ENCODE results near the gene GRM5. TPM values are rescaled to one million over a fixed set of nuclear protein-coding genes. Genes with fewer than 3 reads are reported as not detected.

Gene GRM5
- total and polyA plus RNA-seq, 4 donors = not detected

DNA sequence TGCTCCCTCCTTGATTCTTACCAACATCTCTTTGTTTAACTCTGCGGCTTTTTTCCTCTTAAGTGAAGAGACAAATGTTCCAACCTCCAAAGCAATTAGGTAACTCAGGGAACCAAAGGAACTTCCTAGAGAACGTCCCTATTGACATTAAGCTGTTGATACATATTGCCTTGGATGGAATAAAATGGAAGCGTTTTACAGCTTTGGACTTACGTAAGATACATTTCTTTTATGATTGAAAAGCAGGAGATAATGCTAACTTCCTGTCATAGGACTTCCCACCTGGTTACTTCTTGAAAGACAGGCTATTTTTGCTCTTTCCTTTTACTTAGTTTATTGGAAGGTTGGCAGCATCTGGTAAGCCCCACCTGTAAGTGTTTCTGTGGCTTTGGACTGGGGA is 482.5 kb downstream of the GRM5 start:
- no peaks in the 10 kb centered on the region for H3K4me1 ChIP-seq (ENCODE audit: control insufficient read depth in 4 of 4, insufficient read depth in 4 of 4, low read length in 3 of 4)
- H3K36me3 ChIP-seq (ENCODE audit: control insufficient read depth in 4 of 4, insufficient read depth in 3 of 4, low read depth in 1 of 4, low read length in 3 of 4) = no peaks in the 10 kb centered on the region
- H3K9me3 ChIP-seq (ENCODE audit: control insufficient read depth in 4 of 4, low read length in 3 of 4) = no peaks in the 10 kb centered on the region
- no peak for TF ChIP-seq JUND (IDR thresholded peaks at IDR 0.05)
- TF ChIP-seq FOXA1 (IDR thresholded peaks at IDR 0.05) = no peak
- TF ChIP-seq RAD21 (IDR thresholded peaks at IDR 0.05) = no peak
- TF ChIP-seq, protein P1, sequence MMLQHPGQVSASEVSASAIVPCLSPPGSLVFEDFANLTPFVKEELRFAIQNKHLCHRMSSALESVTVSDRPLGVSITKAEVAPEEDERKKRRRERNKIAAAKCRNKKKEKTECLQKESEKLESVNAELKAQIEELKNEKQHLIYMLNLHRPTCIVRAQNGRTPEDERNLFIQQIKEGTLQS (IDR thresholded peaks at IDR 0.05) = no peak
- TF ChIP-seq, protein P2, sequence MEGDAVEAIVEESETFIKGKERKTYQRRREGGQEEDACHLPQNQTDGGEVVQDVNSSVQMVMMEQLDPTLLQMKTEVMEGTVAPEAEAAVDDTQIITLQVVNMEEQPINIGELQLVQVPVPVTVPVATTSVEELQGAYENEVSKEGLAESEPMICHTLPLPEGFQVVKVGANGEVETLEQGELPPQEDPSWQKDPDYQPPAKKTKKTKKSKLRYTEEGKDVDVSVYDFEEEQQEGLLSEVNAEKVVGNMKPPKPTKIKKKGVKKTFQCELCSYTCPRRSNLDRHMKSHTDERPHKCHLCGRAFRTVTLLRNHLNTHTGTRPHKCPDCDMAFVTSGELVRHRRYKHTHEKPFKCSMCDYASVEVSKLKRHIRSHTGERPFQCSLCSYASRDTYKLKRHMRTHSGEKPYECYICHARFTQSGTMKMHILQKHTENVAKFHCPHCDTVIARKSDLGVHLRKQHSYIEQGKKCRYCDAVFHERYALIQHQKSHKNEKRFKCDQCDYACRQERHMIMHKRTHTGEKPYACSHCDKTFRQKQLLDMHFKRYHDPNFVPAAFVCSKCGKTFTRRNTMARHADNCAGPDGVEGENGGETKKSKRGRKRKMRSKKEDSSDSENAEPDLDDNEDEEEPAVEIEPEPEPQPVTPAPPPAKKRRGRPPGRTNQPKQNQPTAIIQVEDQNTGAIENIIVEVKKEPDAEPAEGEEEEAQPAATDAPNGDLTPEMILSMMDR (IDR thresholded peaks at IDR 0.05; ENCODE audit: low read depth, low read length, missing input control) = no peak
- no peak for TF ChIP-seq HNF4A (conservative IDR thresholded peaks at IDR 0.05)
- no peak for TF ChIP-seq SP1 (IDR thresholded peaks at IDR 0.05)
- TF ChIP-seq YY1 (IDR thresholded peaks at IDR 0.05) = no peak
- no peak for TF ChIP-seq EGR1 (IDR thresholded peaks at IDR 0.05; ENCODE audit: low read depth in 2 of 2)
- TF ChIP-seq GABPA (IDR thresholded peaks at IDR 0.05 in 1 of 2, conservative IDR thresholded peaks at IDR 0.05 in 1 of 2) = no peak
- TF ChIP-seq, protein P3, sequence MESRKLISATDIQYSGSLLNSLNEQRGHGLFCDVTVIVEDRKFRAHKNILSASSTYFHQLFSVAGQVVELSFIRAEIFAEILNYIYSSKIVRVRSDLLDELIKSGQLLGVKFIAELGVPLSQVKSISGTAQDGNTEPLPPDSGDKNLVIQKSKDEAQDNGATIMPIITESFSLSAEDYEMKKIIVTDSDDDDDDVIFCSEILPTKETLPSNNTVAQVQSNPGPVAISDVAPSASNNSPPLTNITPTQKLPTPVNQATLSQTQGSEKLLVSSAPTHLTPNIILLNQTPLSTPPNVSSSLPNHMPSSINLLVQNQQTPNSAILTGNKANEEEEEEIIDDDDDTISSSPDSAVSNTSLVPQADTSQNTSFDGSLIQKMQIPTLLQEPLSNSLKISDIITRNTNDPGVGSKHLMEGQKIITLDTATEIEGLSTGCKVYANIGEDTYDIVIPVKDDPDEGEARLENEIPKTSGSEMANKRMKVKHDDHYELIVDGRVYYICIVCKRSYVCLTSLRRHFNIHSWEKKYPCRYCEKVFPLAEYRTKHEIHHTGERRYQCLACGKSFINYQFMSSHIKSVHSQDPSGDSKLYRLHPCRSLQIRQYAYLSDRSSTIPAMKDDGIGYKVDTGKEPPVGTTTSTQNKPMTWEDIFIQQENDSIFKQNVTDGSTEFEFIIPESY (IDR thresholded peaks at IDR 0.05) = no peak
- TF ChIP-seq, protein P4, sequence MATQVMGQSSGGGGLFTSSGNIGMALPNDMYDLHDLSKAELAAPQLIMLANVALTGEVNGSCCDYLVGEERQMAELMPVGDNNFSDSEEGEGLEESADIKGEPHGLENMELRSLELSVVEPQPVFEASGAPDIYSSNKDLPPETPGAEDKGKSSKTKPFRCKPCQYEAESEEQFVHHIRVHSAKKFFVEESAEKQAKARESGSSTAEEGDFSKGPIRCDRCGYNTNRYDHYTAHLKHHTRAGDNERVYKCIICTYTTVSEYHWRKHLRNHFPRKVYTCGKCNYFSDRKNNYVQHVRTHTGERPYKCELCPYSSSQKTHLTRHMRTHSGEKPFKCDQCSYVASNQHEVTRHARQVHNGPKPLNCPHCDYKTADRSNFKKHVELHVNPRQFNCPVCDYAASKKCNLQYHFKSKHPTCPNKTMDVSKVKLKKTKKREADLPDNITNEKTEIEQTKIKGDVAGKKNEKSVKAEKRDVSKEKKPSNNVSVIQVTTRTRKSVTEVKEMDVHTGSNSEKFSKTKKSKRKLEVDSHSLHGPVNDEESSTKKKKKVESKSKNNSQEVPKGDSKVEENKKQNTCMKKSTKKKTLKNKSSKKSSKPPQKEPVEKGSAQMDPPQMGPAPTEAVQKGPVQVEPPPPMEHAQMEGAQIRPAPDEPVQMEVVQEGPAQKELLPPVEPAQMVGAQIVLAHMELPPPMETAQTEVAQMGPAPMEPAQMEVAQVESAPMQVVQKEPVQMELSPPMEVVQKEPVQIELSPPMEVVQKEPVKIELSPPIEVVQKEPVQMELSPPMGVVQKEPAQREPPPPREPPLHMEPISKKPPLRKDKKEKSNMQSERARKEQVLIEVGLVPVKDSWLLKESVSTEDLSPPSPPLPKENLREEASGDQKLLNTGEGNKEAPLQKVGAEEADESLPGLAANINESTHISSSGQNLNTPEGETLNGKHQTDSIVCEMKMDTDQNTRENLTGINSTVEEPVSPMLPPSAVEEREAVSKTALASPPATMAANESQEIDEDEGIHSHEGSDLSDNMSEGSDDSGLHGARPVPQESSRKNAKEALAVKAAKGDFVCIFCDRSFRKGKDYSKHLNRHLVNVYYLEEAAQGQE (IDR thresholded peaks at IDR 0.05) = no peak
- TF ChIP-seq TAF1 (conservative IDR thresholded peaks at IDR 0.05) = no peak
- TF ChIP-seq HNF4G (IDR thresholded peaks at IDR 0.05) = no peak
- TF ChIP-seq NR2F2 (IDR thresholded peaks at IDR 0.05) = no peak
- no peak for TF ChIP-seq RXRA (IDR thresholded peaks at IDR 0.05)
- no peak for TF ChIP-seq FOXA2 (IDR thresholded peaks at IDR 0.05)
- TF ChIP-seq, protein P5, sequence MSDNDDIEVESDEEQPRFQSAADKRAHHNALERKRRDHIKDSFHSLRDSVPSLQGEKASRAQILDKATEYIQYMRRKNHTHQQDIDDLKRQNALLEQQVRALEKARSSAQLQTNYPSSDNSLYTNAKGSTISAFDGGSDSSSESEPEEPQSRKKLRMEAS (IDR thresholded peaks at IDR 0.05) = no peak
- no peak for DNase-seq (ENCODE audit: low spot score)
- no peak overlapping the region for H3K9ac ChIP-seq (ENCODE audit: low read depth in 1 of 2, low read length in 2 of 2)
- H3K4me3 ChIP-seq (ENCODE audit: low read depth in 1 of 3, low read length in 3 of 3) = no peak overlapping the region
- H3K27ac ChIP-seq (ENCODE audit: low read depth in 1 of 2, low read length in 2 of 2) = no peak overlapping the region
- WGBS = 73% methylated on average over 4 of the region's 4 CpGs
- H3K27me3 ChIP-seq (ENCODE audit: control insufficient read depth in 4 of 4, insufficient read depth in 4 of 4, low read length in 3 of 4) = no peaks in the 10 kb centered on the region
